IMR-90 (cell line): Measurements from ENCODE around the gene TANGO2. TPM values are rescaled to one million over a fixed set of nuclear protein-coding genes. Genes with fewer than 3 reads are reported as not detected.

Experiments used
- ATAC-seq: fragments of 200-7000 bp; cut with Tn5 transposase; 2 replicates; pipeline ENCODE4 v1.9.1; 2020; ENCODE audit warnings: low read depth, mild to moderate bottlenecking, moderate library complexity
- BruUV-seq: library from RNA; stranded (reverse); fragments of 400-500 nt; replicated peaks from 2 replicates; lab custom pipeline; 2021; lab: Mats Ljungman, UMichigan
- CTCF ChIA-PET: fragments of 300-600 bp; formaldehyde crosslinking; extraction: SDS; loops from one replicate; lab custom pipeline; 2021; ENCODE audit warnings: antibody characterized with exemption; lab: Yijun Ruan, JAX
- POLR2A ChIA-PET: fragments of 300-600 bp; sonication (Branson Sonifier 250); formaldehyde crosslinking; loops from one replicate; lab custom pipeline; 2022; ENCODE audit warnings: antibody characterized with exemption; ENCODE audit not compliant: unreplicated experiment; lab: Charles Lee
- DNase-seq: peaks from one replicate; pipeline ENCODE4 v3.0.0; 2013
- H2AFZ ChIP-seq: replicated peaks from 2 replicates; pipeline ENCODE3; 2013; ENCODE audit warnings: low read length, mild to moderate bottlenecking; ENCODE audit not compliant: poor library complexity
- H2AK5ac ChIP-seq: 2 replicates; pipeline ENCODE4 v1.6.1; 2013; ENCODE audit warnings: low read depth, low read length, inconsistent platforms
- H2AK9ac ChIP-seq: replicated peaks from 2 replicates; pipeline ENCODE3; 2013; ENCODE audit warnings: mild to moderate bottlenecking, low read depth, low read length, moderate library complexity; ENCODE audit not compliant: poor library complexity
- H2BK120ac ChIP-seq: 2 replicates; pipeline ENCODE4 v1.6.1; 2013; ENCODE audit warnings: low read depth, low read length, inconsistent platforms
- H2BK15ac ChIP-seq: 3 replicates; pipeline ENCODE4 v1.6.1; 2013; ENCODE audit warnings: low read depth, low read length, inconsistent platforms
- H2BK20ac ChIP-seq: 2 replicates; pipeline ENCODE4 v1.6.1; 2013; ENCODE audit warnings: low read depth, mild to moderate bottlenecking, inconsistent platforms, low read length, moderate library complexity
- H2BK5ac ChIP-seq: 2 replicates; pipeline ENCODE4 v1.6.1; 2013; ENCODE audit warnings: mild to moderate bottlenecking, low read depth, low read length, inconsistent platforms; ENCODE audit not compliant: poor library complexity, severe bottlenecking
- H3K14ac ChIP-seq: replicated peaks from 2 replicates; pipeline ENCODE4 v1.6.1; 2013; ENCODE audit warnings: low read depth, low read length, inconsistent platforms
- H3K18ac ChIP-seq: 2 replicates; pipeline ENCODE4 v1.6.1; 2013; ENCODE audit warnings: low read depth, low read length, control low read depth
- H3K23ac ChIP-seq: 2 replicates; pipeline ENCODE4 v1.6.1; 2013; ENCODE audit warnings: low read depth, low read length, inconsistent platforms
- H3K27ac ChIP-seq: 2 replicates; pipeline ENCODE4 v1.5.1; 2013; ENCODE audit warnings: mild to moderate bottlenecking, control low read depth, low read length; ENCODE audit not compliant: insufficient read depth
- H3K27me3 ChIP-seq: 2 replicates; pipeline ENCODE4 v1.6.1; 2013; ENCODE audit warnings: low read length; ENCODE audit not compliant: control insufficient read depth, insufficient read depth
- H3K36me3 ChIP-seq: 2 replicates; pipeline ENCODE4 v1.6.1; 2013; ENCODE audit warnings: low read length, mixed read lengths; ENCODE audit not compliant: control insufficient read depth, insufficient read depth
- H3K4ac ChIP-seq: 2 replicates; pipeline ENCODE4 v1.6.1; 2013; ENCODE audit warnings: low read depth, low read length, inconsistent platforms
- H3K4me1 ChIP-seq: 2 replicates; pipeline ENCODE4 v1.6.1; 2013; ENCODE audit warnings: low read length, mixed read lengths; ENCODE audit not compliant: control insufficient read depth, insufficient read depth
- H3K4me2 ChIP-seq: 2 replicates; pipeline ENCODE4 v1.6.1; 2013; ENCODE audit warnings: low read depth, mild to moderate bottlenecking, control low read depth, low read length, moderate library complexity
- H3K4me3 ChIP-seq: 2 replicates; pipeline ENCODE4 v1.5.1; 2013; ENCODE audit warnings: low read depth, mild to moderate bottlenecking, control low read depth, low read length, moderate library complexity; ENCODE audit not compliant: insufficient read depth
- H3K56ac ChIP-seq: 2 replicates; pipeline ENCODE4 v1.6.1; 2013; ENCODE audit warnings: low read length, inconsistent platforms; ENCODE audit not compliant: insufficient read depth; ENCODE audit errors: extremely low read depth
- H3K79me1 ChIP-seq, 2 experiments: 2 replicates each; pipeline ENCODE4 v1.6.1; 2013; ENCODE audit warnings: low read length in 2 of 2, inconsistent platforms in 1 of 2, low read depth in 1 of 2
- H3K9ac ChIP-seq: 2 replicates; pipeline ENCODE4 v1.6.1; 2013; ENCODE audit warnings: low read depth, low read length, control low read depth
- H3K9me1 ChIP-seq: 2 replicates; pipeline ENCODE4 v1.6.1; 2013; ENCODE audit warnings: low read length, inconsistent platforms; ENCODE audit not compliant: insufficient read depth
- H3K9me3 ChIP-seq: 2 replicates; pipeline ENCODE4 v1.6.1; 2013; ENCODE audit warnings: low read length; ENCODE audit not compliant: control insufficient read depth, insufficient read depth
- H4K20me1 ChIP-seq: 2 replicates; pipeline ENCODE4 v1.6.1; 2013; ENCODE audit warnings: low read length, inconsistent platforms; ENCODE audit not compliant: insufficient read depth
- H4K5ac ChIP-seq: 2 replicates; pipeline ENCODE4 v1.6.1; 2013; ENCODE audit warnings: mild to moderate bottlenecking, low read depth, low read length, control low read depth
- H4K8ac ChIP-seq, 2 experiments: 2 replicates each; pipeline ENCODE4 v1.6.1; 2013; ENCODE audit warnings: low read depth in 2 of 2, low read length in 2 of 2, control low read depth in 1 of 2, inconsistent platforms in 1 of 2
- H4K91ac ChIP-seq: 2 replicates; pipeline ENCODE4 v1.6.1; 2013; ENCODE audit warnings: low read depth, low read length, inconsistent platforms; ENCODE audit not compliant: insufficient read depth
- BHLHE40 ChIP-seq: fragments of 150-350 bp; IDR thresholded peaks from 2 replicates; pipeline ENCODE4 v1.6.1; 2016; ENCODE audit warnings: mild to moderate bottlenecking, low read depth, low read length
- CHD1 ChIP-seq: IDR thresholded peaks from 2 replicates; pipeline ENCODE4 v1.6.1; 2012; ENCODE audit warnings: low read depth, low read length, improper control_type of control experiment
- MAFK ChIP-seq: IDR thresholded peaks from 2 replicates; pipeline ENCODE4 v1.6.1; 2012; ENCODE audit warnings: low read depth, low read length, improper control_type of control experiment
- MAZ ChIP-seq: IDR thresholded peaks from 2 replicates; pipeline ENCODE4 v1.6.1; 2012; ENCODE audit warnings: low read depth, mild to moderate bottlenecking, low read length, improper control_type of control experiment, moderate library complexity, borderline replicate concordance
- MXI1 ChIP-seq: IDR thresholded peaks from 2 replicates; pipeline ENCODE4 v1.6.1; 2012; ENCODE audit warnings: low read depth, mild to moderate bottlenecking, low read length, moderate library complexity, borderline replicate concordance
- RFX5 ChIP-seq: IDR thresholded peaks from 2 replicates; pipeline ENCODE4 v1.8.0; 2012; ENCODE audit warnings: low read depth, mild to moderate bottlenecking, low read length, moderate library complexity
- SMC3 ChIP-seq: fragments of 150-350 bp; IDR thresholded peaks from 2 replicates; pipeline ENCODE4 v1.6.1; 2016; ENCODE audit warnings: low read depth, mild to moderate bottlenecking, antibody characterized with exemption, low read length, moderate library complexity
- WGBS, 2 experiments: methylation state at CpG; one replicate each; pipeline versions ENCODE4 v1.1.5 to v1.1.7; 2013; ENCODE audit warnings: missing lambda C conversion rate in 2 of 2; ENCODE audit not compliant: insufficient read length in 1 of 2; ENCODE audit errors: extremely low coverage in 2 of 2; 5-methylcytosine and 5-hydroxymethylcytosine counted together
- dilution Hi-C: fragments of 300-500 bp; cut with HindIII; formaldehyde crosslinking; loops from one replicate; pipeline ENCODE4 v1.14.3; 2018; ENCODE audit warnings: low sequenced_read_pairs; ENCODE audit not compliant: unreplicated experiment
- in situ Hi-C: fragments of 300-500 bp; cut with MboI; formaldehyde crosslinking; loops from 3 replicates; pipeline ENCODE4 v1.14.3; 2019; ENCODE audit warnings: low sequenced_read_pairs, inconsistent platforms, mixed read lengths
- intact Hi-C: fragments of 100-400 bp; cut with micrococcal nuclease; formaldehyde crosslinking; loops from 2 replicates; pipeline ENCODE4 v1.10.0; 2022
- polyA plus RNA-seq, 3 experiments: library from polyadenylated mRNA; depleted of rRNA; stranded (reverse); fragments of >200 nt; gene quantifications; 2 replicates each; pipeline ENCODE4 v1.2.3, GENCODE V29; 2012; ENCODE audit warnings: low replicate concordance in 1 of 3
- total RNA-seq: library from RNA; depleted of rRNA; stranded (reverse); fragments of >200 nt; gene quantifications from 2 replicates; pipeline ENCODE4 v1.2.3, GENCODE V29; 2012
- TF ChIP-seq, protein P1 (sequence below): fragments of 150-350 bp; IDR thresholded peaks from 2 replicates; pipeline ENCODE4 v1.6.1; 2016; ENCODE audit warnings: low read depth, mild to moderate bottlenecking, low read length, moderate library complexity, borderline replicate concordance
- TF ChIP-seq, protein P2 (sequence below): conservative IDR thresholded peaks from 2 replicates; pipeline ENCODE4 v1.5.1; 2012; ENCODE audit warnings: mild to moderate bottlenecking, low read depth, low read length, improper control_type of control experiment

Gene TANGO2
- total and polyA plus RNA-seq, 2 of the 4 experiments (the other 2 are of a cell fraction), result 45.1 to 75.1 TPM

DNA sequence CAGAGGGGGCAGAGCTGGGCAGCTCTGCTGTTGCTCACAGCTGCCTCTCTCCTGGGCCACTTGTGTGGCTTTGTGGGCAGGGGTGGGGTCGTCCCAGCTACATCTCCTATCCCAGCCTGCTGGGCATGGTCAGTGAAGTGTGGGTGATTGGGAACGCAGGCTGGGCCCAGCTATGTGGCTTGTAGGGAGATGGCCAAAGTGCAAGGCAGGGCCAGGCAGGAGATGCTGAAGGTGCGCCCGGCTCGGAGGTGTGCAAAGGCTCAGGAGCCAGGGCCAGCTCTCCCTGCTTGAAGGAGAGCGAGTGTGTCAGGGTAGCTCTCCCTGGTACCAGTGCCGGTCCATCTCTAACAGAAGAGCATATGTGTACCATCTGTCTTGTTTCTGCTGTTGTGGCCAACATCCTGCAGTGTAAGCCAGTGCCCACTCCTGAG lies 86.6 kb downstream of the TANGO2 start:
- no peak overlapping the region for H3K14ac ChIP-seq
- no peak for ATAC-seq
- H3K79me1 ChIP-seq, result peaks cover 9 to 41% of the 10 kb centered on the region in 2 experiments
- H3K4me2 ChIP-seq, result no peak overlapping the region
- H4K5ac ChIP-seq, result no peak overlapping the region
- no peaks in the 10 kb centered on the region for H3K9me1 ChIP-seq
- no TSS peak for BruUV-seq
- no peak overlapping the region for H3K4me3 ChIP-seq
- no peak overlapping the region for H2BK15ac ChIP-seq
- H3K27ac ChIP-seq, result no peak overlapping the region
- no peak overlapping the region for H4K91ac ChIP-seq
- H2BK20ac ChIP-seq, result no peak overlapping the region
- H2AK9ac ChIP-seq, result no peak overlapping the region
- H3K4ac ChIP-seq, result no peak overlapping the region
- TF ChIP-seq MXI1 (no peak), SMC3 (no peak), CHD1 (no peak), RFX5 (no peak), MAFK (no peak), MAZ (no peak), BHLHE40 (no peak)
- TF ChIP-seq, protein P1, sequence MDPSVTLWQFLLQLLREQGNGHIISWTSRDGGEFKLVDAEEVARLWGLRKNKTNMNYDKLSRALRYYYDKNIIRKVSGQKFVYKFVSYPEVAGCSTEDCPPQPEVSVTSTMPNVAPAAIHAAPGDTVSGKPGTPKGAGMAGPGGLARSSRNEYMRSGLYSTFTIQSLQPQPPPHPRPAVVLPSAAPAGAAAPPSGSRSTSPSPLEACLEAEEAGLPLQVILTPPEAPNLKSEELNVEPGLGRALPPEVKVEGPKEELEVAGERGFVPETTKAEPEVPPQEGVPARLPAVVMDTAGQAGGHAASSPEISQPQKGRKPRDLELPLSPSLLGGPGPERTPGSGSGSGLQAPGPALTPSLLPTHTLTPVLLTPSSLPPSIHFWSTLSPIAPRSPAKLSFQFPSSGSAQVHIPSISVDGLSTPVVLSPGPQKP, result no peak
- TF ChIP-seq, protein P2, sequence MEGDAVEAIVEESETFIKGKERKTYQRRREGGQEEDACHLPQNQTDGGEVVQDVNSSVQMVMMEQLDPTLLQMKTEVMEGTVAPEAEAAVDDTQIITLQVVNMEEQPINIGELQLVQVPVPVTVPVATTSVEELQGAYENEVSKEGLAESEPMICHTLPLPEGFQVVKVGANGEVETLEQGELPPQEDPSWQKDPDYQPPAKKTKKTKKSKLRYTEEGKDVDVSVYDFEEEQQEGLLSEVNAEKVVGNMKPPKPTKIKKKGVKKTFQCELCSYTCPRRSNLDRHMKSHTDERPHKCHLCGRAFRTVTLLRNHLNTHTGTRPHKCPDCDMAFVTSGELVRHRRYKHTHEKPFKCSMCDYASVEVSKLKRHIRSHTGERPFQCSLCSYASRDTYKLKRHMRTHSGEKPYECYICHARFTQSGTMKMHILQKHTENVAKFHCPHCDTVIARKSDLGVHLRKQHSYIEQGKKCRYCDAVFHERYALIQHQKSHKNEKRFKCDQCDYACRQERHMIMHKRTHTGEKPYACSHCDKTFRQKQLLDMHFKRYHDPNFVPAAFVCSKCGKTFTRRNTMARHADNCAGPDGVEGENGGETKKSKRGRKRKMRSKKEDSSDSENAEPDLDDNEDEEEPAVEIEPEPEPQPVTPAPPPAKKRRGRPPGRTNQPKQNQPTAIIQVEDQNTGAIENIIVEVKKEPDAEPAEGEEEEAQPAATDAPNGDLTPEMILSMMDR, result no peak
- H3K4me1 ChIP-seq, result no peaks in the 10 kb centered on the region
- H2BK120ac ChIP-seq, result no peak overlapping the region
- intact Hi-C loops (no loop called here), dilution Hi-C loops (no loop called here), in situ Hi-C loops (no loop called here)
- H2AK5ac ChIP-seq, result no peak overlapping the region
- H3K36me3 ChIP-seq, result peaks cover 75% of the 10 kb centered on the region
- no peaks in the 10 kb centered on the region for H3K27me3 ChIP-seq
- POLR2A ChIA-PET, result no interaction called here
- peaks cover 57% of the 10 kb centered on the region for H4K20me1 ChIP-seq
- no peak overlapping the region for H4K8ac ChIP-seq
- no peak overlapping the region for H3K18ac ChIP-seq
- WGBS, 2 experiments, result 100% methylated on average over 3 of the region's 7 CpGs; no CpG with 5 or more reads in 1 of the 2 experiments
- H3K9ac ChIP-seq, result no peak overlapping the region
- CTCF ChIA-PET, result no interaction called here
- no peak overlapping the region for H2AFZ ChIP-seq
- no peaks in the 10 kb centered on the region for H3K9me3 ChIP-seq
- DNase-seq, result no peak
- no peak overlapping the region for H3K23ac ChIP-seq
- H3K56ac ChIP-seq, result no peak overlapping the region
- H2BK5ac ChIP-seq, result no peak overlapping the region
